ENCODE results near the gene KIF1C.
A peak's percentile ranks its signal among the peaks of the same experiment; 100 is the strongest.
"Not testable (repeated sequence)": the region's sequence is repeated elsewhere in the genome, so short reads cannot be mapped to it uniquely, and the experiment has no call there.

KIF1C gene

DNA sequence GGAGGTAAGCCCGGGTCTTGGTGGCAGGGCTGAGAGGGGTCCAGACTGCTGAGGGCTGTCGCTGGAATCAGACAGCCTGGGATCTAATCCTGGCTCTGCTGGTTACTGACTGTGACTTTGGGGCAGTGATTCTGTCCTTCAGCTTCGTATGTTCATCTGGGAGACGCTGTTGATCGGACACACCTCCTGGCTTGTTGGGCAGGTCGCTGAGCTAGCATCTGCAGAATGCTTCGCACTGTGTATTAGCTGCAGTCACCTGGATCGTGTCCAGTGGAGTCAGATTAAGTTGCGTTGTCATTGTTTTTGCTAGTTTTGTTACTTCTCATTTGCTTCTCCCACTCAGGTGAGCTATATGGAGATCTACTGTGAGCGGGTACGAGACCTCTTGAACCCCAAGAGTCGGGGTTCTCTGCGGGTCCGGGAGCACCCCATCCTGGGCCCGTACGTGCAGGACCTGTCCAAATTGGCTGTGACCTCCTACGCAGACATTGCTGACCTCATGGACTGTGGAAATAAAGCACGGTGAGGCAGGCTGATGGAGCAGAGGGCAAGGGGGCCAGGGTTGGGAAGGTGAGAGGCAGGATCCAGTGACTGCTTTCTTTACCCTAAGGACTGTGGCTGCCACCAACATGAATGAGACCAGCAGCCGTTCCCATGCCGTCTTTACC lies 4.5 kb downstream of the KIF1C start:
- DNase-seq = no peak

DNA sequence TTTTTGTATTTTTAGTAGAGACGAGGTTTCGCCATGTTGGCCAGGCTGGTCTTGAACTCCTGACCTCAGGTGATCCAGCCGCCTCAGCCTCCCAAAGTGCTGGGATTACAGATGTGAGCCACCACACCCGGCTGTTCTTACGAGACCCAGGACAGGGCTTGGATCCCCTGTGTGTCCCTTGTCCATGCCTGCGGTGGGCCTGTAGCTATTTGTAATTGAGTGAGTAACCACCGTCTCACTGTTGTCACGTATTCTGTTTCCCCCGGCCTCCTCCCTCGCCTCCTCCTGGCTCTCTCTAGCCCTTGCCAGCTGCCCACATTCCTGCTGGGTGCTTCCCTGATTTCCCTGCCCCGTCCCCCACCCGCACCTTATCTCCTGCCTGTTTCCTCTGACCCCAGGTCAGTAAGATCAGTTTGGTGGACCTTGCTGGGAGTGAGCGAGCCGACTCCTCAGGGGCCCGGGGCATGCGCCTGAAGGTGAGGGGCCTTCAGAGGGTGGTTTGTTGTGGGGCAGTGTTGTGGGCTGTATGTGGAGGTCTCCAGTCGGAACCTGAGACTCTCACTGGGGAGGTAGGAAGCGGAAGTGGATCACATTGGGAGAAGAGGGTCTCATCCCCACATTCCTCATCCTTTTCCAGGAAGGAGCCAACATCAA lies 5.6 kb downstream of the KIF1C start:
- no peak for DNase-seq

DNA sequence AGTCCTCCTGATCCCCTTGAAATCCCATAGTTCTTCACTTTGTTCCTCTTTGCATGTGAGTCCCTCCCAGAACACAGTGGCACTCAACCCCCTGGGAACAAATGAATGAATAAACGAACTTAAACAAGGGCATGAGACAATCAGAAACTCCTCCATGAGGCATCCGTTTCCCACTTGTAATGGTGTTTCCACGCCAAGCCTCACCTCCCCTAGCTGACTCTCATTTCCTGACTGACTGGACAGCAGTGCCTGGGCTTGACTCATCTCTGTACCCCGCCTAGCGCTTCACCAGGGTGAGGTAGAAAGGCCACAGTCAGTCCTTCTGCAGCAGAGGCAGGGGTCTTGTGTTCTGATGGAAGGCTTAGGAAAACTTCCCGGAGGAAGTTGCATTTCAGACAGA lies 14.2 kb downstream of the KIF1C start:
- no peak for DNase-seq

DNA sequence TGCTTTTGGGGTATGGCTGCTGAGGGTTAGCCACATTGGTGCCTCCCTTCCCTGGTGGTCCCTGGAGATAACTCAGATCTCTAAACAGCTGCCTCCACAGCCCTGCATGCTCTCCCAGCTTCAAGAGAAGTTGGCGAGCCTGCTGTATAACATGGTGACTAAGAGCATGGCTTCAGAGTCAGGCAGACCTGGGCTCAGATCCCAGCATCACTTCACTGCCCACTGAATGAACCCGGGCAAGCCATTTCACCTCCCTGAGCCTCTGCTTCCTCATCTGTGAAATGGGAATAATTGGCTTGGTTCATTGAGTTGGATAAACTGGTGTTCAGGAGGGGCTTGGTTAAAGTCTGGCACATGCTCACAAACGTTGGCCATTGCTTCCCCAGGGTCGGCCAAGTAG lies 16.6 kb downstream of the KIF1C start:
- DNase-seq = no peak

DNA sequence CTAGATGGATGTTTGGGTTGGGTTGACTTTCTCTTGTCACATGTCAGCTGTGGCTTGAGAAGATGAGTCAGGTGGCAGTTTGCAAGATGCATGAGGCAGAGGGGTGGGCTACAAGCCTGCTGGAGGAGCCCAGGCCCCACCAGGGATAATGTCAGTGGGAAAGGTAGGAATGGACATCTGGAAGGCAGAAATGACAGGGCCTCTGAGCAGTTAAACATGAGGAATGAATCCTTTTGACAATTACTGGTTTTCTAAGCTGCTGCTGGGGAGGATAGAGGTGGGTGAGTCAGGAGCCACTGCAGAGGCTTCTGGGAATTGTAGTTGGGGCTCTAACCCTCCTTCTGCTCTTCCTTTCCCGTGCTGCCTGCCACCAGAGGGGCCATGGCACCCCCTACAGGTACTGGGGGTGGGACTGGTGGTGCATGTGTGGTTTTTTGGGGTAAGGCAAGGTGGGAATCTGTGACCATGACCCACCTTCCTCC lies 21.8 kb downstream of the KIF1C start:
- DNase-seq = peak in 4 of 6 experiments; percentile 10 to 29 (median 16)

DNA sequence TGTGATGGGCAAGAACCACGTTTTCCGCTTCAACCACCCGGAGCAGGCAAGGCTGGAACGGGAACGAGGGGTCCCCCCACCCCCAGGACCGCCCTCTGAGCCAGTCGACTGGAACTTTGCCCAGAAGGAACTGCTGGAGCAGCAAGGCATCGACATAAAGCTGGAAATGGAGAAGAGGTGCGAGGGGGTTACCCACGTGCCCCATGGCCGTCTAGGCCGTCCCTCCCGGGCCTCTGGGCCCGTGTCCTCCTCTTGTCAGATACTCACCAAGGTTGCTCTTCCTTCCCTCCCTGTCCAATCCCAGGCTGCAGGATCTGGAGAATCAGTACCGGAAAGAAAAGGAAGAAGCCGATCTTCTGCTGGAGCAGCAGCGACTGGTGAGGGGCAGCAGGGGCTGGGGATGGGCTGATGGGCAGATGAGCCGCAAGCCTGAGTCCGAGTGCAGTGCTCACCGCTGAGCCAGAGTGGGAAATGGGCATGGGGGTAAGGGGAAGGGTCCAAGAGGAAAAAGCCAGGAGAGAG lies 22.8 kb downstream of the KIF1C start:
- DNase-seq = no peak

DNA sequence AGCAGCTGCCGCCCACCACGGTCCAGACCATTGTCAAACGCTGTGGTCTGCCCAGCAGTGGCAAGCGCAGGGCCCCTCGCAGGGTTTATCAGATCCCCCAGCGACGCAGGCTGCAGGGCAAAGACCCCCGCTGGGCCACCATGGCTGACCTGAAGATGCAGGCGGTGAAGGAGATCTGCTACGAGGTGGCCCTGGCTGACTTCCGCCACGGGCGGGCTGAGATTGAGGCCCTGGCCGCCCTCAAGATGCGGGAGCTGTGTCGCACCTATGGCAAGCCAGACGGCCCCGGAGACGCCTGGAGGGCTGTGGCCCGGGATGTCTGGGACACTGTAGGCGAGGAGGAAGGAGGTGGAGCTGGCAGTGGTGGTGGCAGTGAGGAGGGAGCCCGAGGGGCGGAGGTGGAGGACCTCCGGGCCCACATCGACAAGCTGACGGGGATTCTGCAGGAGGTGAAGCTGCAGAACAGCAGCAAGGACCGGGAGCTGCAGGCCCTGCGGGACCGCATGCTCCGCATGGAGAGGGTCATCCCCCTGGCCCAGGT lies 24.5 kb downstream of the KIF1C start:
- DNase-seq = no peak

DNA sequence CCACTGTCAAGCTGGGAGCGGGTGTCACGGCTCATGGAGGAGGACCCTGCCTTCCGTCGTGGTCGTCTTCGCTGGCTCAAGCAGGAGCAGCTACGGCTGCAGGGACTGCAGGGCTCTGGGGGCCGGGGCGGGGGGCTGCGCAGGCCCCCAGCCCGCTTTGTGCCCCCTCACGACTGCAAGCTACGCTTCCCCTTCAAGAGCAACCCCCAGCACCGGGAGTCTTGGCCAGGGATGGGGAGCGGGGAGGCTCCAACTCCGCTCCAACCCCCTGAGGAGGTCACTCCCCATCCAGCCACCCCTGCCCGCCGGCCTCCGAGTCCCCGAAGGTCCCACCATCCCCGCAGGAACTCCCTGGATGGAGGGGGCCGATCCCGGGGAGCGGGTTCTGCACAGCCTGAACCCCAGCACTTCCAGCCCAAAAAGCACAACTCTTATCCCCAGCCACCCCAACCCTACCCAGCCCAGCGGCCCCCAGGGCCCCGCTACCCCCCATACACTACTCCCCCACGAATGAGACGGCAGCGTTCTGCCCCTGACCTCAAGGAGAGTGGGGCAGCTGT lies 25.9 kb downstream of the KIF1C start:
- DNase-seq = no peak

DNA sequence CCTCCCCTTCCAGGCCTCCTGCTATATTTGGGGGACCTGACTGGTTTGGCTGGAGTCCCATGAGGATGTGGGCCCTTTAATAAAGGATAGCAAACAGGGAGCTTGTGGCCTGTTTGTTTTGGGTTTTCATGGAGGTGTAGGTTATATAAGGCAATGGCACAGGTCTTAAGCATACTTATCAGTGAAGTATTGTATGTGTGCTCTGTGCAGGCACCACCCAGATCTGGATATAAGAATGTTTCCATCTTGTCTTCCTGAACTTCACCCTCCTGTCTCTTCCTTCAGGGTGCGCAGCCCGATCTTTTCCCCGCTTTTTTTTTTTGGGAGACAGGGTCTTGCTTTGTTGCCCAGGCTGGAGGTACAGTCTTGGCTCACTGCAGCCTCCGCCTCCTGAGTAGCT lies 26.9 kb downstream of the KIF1C start:
- DNase-seq = no peak

DNA sequence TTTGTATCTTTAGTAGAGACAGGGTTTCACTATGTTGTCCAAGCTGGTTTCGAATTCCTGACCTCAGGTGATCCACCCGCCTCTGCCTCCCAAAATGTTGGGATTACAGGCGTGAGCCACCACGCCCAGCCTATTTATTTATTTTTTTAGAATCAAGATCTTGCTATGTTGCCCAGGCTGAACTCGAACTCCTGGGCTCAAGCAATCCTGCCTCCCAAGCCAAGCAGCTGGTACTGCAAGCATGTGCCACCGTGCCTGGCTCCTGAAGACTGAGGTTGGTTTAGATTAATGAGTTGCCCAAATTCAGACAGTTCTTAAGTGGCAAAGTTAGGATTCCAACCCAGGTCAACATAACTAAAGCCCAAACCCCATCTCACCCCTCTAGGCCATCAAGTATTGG lies 29.5 kb downstream of the KIF1C start:
- DNase-seq = no peak

DNA sequence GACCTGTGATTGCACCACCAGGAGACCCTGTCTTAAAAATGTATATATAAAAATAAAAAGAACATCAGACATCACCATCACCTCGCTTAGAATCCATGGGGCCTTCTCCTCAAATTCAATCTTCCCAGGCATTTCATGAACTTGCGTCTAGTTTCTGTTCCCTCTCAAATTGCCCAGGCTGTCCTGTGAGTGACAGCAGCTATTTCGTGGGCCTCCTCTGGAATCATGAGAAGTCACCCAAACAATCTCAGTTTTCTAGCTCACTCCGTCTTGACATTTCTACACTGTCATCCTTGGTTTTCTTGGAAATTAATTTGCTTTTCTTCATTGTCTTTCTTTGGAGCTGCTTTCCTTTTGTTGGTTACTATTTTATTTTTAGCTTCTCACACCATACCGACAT lies 30.2 kb downstream of the KIF1C start:
- no peak for DNase-seq

DNA sequence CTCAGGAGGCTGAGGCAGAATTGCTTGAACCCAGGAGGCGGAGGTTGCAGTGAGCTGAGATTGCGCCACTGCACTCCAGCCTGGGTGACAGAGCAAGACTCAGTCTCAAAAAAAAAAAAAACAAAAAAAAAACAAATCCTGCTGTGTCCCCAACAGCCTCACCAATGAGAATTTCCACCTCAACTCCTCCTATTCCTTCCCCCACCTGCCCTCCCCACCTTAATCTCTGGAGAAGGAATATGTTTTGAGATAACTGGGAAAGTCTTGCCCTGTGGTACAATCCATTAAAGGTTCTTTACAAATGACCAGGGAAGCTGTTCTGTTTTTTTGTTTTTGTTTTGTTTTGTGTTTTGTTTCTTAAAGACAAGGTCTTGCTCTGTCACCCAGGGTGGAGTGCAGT lies 32.4 kb downstream of the KIF1C start:
- not testable (repeated sequence) for DNase-seq

DNA sequence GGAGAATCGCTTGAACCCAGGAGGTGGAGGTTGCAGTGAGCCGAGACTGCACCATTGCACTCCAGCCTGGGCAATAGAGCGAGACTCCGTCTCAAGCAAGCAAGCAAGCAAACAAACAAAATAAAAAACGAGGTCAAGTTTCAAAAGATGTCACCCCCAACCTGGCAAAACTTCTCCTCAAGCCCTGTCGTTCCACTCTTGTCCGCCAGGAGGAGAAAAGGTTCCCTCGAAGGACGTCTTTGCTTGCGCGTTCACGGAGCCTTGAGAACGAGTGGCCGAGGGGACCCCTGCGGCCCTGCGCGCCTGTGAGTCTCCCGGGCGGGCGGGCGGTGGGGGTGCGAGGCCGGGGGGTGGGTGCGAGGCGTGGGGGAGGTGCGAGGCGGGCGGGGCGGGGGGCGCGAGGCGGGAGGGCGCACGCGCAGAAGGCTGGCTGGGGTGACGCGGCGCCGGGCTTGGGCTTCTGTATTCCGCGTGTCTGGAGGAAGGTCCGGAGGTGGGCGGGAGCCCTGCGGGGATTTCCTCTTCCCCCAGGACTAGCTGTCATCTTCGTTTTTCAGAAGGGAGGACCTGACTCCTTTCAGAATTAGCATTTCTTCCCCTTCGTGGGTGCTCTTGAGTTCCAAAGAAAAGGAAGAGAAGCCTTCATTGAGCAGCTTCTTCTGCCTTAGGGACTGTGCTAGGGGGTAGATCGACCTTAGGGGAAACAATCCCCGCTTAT lies 33.8 kb downstream of the KIF1C start:
- peak; percentile 66 to 85 (median 72) for DNase-seq

DNA sequence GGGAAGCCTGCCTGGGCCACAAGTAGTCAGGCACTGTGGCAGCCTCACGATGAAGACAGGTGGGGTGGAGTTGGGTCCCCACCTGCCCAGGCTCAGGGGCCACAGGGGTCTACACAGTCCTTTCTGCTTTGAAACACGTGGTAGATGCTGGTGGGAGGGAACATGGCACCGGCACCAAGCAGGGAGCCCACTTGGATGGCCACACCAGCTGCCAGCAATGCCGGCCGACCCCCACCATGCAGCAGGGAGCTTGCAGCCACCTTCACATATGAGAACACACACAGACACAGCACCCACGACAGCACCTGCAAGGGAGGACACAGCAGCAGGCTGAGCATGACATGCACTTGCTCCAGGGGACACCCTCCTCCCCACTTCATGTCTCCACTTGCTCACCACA lies 35.1 kb downstream of the KIF1C start:
- no peak for DNase-seq

DNA sequence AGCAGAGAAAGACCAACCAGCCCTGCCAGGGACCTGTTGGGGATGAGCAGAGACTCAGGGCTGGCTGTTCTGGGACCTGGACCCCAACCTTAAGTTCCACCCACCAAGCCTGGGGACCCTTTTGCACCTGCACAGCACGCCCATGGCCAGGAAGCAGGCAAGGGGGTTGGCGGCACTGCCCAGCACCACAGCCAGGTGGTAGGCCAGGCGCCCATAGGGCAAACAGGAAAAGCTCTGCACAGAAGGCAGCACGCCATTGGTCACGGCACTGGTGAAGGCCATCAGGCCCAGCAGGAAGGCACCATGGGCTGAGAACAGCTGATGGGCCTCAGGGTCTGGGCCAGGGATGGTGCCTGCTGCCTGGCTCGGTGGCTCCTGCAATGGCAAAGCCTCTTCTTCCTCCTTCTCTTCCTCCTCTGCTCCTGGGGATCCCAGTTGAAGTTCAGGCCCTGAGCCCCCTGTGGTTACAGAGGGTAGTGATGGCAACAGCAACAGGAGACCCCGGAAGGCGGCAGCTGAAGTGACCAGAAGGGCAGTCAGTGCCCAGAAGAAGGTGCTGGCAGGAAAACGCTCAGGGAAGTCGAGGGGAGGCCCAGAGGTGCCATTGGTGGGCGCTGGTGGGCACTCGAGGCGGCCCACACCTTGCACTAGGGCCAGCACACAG lies 35.7 kb downstream of the KIF1C start:
- DNase-seq = no peak

DNA sequence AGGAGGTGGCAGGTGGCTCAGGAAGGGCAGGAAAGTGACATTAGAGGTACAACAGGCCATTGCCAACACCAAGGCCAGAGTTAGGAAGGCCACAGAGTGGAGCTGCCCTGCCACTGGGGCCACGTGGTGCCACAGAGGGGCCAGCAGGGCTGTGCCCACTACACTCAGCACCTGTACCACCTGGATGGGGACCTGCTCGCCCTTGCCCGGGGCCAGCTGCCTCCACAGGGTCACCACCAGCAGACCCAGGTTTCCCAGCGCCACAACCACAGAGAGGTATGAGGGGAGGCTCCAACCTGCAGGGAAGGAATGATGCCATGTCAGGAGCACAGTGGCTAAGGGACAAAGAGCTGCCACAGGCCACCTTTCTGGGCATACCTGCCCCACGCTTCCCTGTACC lies 36.3 kb downstream of the KIF1C start:
- no peak for DNase-seq

DNA sequence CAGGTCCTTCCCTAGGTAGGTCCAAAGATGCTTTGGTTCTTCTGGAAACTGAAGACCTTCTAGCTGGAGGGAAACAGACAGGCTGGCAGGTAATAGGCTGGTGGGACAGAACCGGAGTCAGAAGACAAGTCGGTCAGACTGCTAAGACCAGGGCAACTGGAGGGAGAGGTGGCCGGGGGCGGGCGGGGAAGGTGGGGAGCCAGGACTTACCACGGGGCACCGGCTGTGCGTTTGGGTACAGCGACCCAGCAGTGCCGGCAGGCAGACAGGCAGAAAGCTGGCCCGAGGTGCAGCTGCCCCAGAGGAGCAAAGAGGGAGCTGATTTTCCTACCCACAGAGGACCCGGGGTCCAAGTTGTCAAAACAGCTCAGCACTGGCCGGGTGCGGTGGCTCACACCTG lies 36.9 kb downstream of the KIF1C start:
- no peak for DNase-seq

DNA sequence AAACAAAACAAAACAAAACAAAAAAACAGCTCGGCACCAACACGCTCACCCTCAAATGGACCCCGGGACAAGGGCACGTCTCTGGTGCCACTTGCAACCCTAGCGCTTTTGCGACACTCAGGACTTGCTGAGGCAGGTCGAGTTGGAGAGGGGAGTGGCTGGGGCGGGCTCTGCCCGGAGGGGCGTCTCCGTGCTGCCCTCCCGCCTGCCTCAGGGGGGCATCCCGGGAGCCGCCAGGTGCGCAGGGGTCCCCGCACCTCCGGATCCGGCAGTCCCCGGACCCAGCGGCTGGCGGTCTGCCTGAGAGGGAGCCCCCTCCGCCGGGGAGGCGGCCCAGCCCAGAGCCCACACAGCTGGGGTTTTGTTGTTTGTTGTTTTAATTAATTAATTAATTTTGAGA lies 37.6 kb downstream of the KIF1C start, which contains the start of gene SLC52A1:
SLC52A1 (minus strand) TSS at position 112 of the 400 bp plus-strand sequence. CDS start 820 bp downstream, outside the sequence.
- no peak for DNase-seq

DNA sequence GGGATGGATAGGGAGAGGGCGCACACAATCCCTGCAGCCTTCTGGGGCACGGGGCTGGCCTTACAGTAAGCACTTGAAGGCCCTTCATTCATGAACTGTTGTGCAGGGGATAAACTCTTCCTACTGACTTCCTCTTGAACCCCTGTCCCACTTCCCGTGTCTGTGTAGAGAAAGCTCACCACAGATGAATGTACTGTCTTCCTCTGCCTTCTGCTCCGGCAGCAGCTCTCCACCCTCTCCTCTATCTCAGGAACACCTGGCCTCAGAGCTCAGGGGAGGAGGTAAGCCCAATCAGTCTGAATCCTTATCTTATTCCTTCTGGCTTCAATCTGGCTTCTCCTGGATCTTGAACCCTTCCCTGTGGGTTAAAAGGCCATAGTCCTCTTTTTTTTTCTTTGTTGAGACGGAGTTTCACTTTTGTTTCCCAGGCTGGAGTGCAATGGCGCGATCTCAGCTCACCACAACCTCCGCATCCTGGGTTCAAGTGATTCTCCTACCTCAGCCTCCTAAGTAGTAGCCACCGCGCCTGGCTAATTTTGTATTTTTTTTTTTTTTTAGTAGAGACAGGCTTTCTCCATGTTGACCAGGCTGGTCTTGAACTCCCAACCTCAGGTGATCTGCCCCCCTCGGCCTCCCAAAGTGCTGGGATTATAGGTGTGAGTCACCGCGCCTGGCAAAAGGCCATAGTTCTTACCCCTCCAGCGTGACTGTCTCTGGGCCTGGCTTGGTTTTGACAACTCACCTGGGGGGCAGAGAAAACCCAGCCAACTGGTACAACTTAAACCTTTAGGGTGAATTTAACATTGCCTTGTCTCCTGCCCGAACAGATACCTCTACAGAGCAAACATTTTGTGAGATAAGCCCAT lies 44.6 kb downstream of the KIF1C start:
- DNase-seq = peak in 3 of 6 experiments; percentile 26 to 50 (median 29)

DNA sequence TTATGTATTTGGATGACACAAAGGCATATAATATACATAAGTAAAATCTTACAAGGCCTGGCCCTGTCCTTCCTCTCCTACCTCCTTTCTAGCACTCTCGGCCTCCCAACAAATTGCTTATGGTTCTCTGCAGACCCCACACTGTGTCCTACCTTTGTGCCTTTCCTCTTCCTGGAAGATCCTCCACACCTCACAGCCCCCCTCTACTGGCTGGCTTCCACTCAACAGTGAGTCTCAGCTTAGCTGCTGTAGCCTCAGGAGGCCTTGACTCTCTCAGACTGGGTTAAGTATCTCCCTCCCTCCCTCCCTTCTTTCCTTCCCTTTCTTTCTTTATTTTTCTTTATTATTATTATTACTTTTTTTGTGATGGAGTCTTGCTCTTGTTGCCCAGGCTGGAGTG lies 45.8 kb downstream of the KIF1C start:
- DNase-seq = no peak

DNA sequence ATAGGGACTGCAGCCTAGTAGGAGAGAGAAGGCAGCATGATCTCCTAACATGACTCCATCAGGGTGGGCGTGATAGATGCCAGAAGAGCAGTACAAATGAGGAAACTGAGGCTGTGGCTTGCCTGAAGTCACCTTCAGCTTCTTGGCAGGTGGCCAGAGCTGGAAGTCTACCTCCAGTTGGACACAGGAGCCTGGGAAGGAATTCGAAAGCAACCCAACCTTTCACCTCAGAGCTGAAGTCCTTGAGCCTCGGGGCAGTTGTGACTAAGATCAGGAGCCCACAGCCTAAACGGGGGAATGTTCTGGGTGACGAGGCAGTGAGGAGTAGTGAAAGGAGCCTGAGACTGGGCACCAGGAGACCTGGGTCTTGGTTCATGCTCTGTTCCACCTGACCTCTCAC lies 46.9 kb downstream of the KIF1C start:
- DNase-seq = no peak
